Retinal pigment epithelial cell (primary cell): ENCODE measurements around the gene SREBF1.

Experiments used
- DNase-seq: peaks from one replicate; pipeline ENCODE4 v3.0.0-alpha.2; 2010; ENCODE audit warnings: low read depth
- H3K4me3 ChIP-seq: 2 replicates; pipeline ENCODE4 v1.5.1; 2011; ENCODE audit warnings: mild to moderate bottlenecking, low read length, control low read depth, moderate library complexity
- TF ChIP-seq, protein P1 (sequence below): conservative IDR thresholded peaks from 2 replicates; pipeline ENCODE4 v1.5.1; 2011; ENCODE audit warnings: low read depth, low read length, control low read depth, inconsistent platforms

Gene SREBF1

DNA sequence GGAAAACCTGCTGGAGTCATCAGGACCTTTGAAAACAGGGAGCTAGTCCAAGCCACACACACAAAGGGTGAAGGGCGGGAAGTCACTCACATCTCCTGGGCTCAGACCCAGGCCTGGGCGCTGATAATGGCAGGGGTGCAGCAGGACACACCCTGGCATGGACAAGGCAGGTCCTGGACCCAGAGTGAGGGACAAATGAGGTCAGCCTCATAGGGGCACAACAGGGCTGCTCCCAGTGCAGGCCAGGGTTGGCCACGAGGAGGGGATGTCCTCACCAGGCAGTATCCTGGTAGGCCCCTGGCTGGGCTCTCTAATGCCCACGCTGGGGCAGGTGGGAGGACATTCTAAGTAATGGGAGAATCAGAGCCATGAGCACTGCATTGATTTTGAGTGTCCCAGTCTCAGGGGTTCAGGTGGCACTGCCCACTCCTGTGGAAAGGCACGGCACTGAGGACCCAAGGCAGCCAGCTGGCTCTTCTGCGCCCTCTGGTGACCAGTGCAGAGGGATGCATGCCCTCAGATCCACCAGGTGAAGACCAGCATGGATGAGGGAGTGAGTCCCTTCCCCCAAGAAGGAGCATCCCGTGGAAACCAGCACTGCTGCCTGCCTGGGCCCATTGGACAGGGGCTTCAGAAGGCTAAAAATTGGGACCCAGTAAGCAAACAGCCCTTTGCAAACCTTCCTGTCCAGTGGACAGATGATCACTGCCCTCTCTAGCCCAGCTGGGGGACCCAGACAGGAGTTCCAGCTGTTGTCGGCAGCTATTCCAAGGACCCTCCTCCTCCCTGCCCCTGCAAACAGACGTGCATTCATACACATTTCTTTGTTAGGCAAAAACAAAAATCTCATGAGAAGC, 23.4 kb upstream of the SREBF1 start:
- DNase-seq, result no peak
- TF ChIP-seq, protein P1, sequence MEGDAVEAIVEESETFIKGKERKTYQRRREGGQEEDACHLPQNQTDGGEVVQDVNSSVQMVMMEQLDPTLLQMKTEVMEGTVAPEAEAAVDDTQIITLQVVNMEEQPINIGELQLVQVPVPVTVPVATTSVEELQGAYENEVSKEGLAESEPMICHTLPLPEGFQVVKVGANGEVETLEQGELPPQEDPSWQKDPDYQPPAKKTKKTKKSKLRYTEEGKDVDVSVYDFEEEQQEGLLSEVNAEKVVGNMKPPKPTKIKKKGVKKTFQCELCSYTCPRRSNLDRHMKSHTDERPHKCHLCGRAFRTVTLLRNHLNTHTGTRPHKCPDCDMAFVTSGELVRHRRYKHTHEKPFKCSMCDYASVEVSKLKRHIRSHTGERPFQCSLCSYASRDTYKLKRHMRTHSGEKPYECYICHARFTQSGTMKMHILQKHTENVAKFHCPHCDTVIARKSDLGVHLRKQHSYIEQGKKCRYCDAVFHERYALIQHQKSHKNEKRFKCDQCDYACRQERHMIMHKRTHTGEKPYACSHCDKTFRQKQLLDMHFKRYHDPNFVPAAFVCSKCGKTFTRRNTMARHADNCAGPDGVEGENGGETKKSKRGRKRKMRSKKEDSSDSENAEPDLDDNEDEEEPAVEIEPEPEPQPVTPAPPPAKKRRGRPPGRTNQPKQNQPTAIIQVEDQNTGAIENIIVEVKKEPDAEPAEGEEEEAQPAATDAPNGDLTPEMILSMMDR, result peak; percentile 95
- H3K4me3 ChIP-seq, result no peak overlapping the region

DNA sequence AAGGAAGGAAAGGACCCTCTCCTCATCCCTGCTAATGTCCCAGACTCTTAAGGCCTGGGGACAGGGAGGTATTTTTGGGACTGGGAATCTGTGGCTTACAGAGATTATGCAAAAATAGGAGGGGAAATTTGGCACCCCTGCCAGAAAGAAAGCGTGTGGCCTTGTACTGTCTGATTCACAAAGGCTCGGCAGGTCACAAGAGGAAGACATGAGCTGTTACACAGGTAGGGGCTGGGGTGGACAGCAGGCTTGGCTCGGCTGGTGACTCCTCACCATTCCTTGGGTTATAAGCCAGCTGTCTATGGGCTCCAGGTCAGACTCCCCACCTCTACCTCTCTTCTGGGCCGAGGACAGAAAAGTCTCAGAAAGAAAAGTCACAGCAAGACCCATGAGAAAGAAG, 20.7 kb upstream of the SREBF1 start:
- TF ChIP-seq, protein P1, result no peak
- no peak overlapping the region for H3K4me3 ChIP-seq
- no peak for DNase-seq

DNA sequence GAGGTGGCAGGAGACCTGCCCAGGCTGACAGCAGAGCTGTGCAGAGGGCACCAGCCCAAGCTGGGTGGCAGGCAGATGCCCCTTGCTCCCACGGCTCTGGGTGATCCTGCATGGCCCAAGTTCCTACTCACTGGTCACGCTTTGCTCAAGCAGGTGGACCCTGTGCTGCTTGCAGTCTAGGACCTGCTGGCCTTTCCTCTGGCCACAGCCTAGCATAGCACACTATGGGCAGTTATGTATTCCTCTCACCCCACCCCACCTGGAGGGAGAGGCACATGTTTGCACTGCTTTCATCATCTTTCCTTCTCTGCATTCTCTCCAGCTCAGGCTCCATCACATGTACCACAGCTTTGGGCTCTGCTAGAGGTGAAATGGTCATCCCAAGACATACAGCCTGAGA, 19.6 kb upstream of the SREBF1 start:
- TF ChIP-seq, protein P1, result no peak
- DNase-seq, result no peak
- no peak overlapping the region for H3K4me3 ChIP-seq

DNA sequence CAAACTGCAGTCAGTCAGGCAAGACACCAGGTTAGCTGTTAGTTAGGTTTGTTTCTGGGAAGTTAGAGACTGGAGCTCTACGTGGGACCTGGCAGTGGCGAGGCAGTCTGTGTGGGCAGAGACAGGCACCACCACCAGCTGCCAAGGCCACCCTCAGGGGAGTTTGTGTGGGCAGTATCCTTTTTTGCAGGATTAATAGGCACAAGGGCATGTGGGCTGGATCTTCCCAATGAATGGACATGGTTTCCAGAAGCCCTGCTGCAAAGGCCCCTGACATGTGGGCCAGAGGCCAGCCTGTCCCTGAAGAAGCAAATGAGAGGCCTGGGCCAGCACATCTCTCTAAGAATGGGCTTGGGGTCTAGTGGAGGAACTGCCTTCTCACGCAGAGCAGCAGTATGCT, 19.2 kb upstream of the SREBF1 start:
- no peak for DNase-seq
- H3K4me3 ChIP-seq, result no peak overlapping the region
- TF ChIP-seq, protein P1, result no peak

DNA sequence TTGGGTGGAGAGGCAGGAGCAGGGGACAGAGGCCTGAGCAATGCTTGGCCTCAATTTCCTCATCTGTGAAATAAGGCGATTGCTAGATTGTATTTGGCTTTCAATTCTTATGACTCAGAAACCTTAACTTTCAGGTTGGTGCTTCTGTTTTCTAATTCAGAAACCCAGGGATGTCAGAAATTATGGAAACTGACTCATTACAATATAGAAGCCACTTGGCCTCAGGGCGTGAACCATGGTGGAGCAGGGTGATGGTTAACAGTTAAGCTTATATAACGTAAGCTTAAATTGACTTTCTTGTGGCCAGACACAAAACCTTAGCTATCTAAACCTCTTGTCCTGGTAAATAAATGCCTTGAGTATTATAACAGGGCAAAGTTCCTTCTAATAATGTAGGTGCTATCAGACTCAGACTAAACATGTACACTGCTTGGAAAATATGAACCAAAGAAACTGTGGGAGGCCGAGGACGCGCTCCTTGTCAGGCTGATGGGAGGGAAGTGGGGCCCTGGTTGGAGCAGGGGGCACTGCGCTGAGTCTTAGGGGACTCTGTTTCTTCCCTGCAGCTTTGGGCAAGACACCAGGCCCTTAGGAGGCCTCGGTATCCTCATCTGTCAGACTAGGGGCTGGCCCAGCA, 17.1 kb upstream of the SREBF1 start:
- no peak overlapping the region for H3K4me3 ChIP-seq
- TF ChIP-seq, protein P1, result no peak
- DNase-seq, result no peak

DNA sequence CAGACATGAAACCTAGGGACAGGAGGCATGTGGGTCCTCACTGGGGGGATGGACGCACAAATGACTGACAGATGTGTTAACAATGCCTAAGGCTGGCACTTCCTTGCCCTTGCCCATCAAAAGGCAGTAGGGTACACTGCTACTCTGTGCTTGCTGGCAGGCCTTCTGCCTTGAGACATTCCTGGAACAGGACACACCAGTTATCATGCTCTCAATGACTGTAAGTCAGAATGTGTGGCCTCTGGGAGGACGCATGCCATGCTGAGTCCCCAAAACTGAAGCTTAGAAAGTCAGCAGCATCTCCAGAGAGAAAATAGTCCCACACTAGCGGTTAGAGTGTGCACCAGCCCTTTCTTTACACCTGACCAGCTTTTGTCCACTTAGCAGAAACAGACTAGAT, 16.1 kb upstream of the SREBF1 start:
- TF ChIP-seq, protein P1, result no peak
- no peak for DNase-seq
- no peak overlapping the region for H3K4me3 ChIP-seq
